Measurements from ENCODE around the gene VWA5B1. TPM values are rescaled to one million over a fixed set of nuclear protein-coding genes. Genes with fewer than 3 reads are reported as not detected.

VWA5B1 gene
- total RNA-seq, 2 donors from 2014 or later: 0.22 TPM; not detected in 1

GRCh38 chr1:20359451-20360330 is 69.0 kb downstream of the VWA5B1 start:
- peaks cover 23% of the 10 kb centered on the region for H3K4me1 Mint-ChIP-seq (ENCODE audit: low read depth)
- H3K36me3 Mint-ChIP-seq (ENCODE audit: insufficient read depth in 2 of 2): peaks cover 0 to 4% of the 10 kb centered on the region in 2 donors
- DNase-seq: peak; percentile 78 to 81
- H3K9me3 Mint-ChIP-seq: no peaks in the 10 kb centered on the region
- peak overlapping the region; percentile 16 to 46 for H3K4me3 Mint-ChIP-seq
- peak; percentile 97 for ATAC-seq (replicated peaks in 1 of 2)
- peaks cover 53% of the 10 kb centered on the region for H3K27me3 Mint-ChIP-seq (ENCODE audit: low read depth)
- no peak overlapping the region for H3K27ac Mint-ChIP-seq

- Mint-ChIP-seq H3K4me3 (no peak overlapping the region), H3K4me1 (ENCODE audit: low read depth) (peaks cover 16% of the 10 kb centered on the region), H3K36me3 (ENCODE audit: insufficient read depth in 2 of 2) (peaks cover 0 to 4% of the 10 kb centered on the region in 2 donors), H3K27ac (no peak overlapping the region), H3K27me3 (ENCODE audit: low read depth) (peaks cover 65% of the 10 kb centered on the region), H3K9me3 (no peaks in the 10 kb centered on the region)
- no peak for DNase-seq
- ATAC-seq (replicated peaks in 1 of 2): no peak
Observed at GRCh38 chr1:20361401-20361800, 70.7 kb downstream of the VWA5B1 start.

- H3K36me3 Mint-ChIP-seq (ENCODE audit: insufficient read depth in 2 of 2): peaks cover 0 to 4% of the 10 kb centered on the region in 2 donors
- no peak for ATAC-seq (replicated peaks in 1 of 2)
- DNase-seq: peak; percentile 34 to 35
- H3K9me3 Mint-ChIP-seq: no peaks in the 10 kb centered on the region
- no peak overlapping the region for H3K4me3 Mint-ChIP-seq
- peaks cover 14% of the 10 kb centered on the region for H3K4me1 Mint-ChIP-seq (ENCODE audit: low read depth)
- no peak overlapping the region for H3K27ac Mint-ChIP-seq
- peaks cover 68% of the 10 kb centered on the region for H3K27me3 Mint-ChIP-seq (ENCODE audit: low read depth)
Observed at GRCh38 chr1:20361805-20362381, 71.2 kb downstream of the VWA5B1 start.

- ATAC-seq (replicated peaks in 1 of 2) (no peak), DNase-seq (no peak)
- H3K4me1 Mint-ChIP-seq (ENCODE audit: low read depth): peaks cover 23% of the 10 kb centered on the region
- no peak overlapping the region for H3K4me3 Mint-ChIP-seq
- peaks cover 78% of the 10 kb centered on the region for H3K27me3 Mint-ChIP-seq (ENCODE audit: low read depth)
- peaks cover 0 to 4% of the 10 kb centered on the region in 2 donors for H3K36me3 Mint-ChIP-seq (ENCODE audit: insufficient read depth in 2 of 2)
- H3K9me3 Mint-ChIP-seq: no peaks in the 10 kb centered on the region
- no peak overlapping the region for H3K27ac Mint-ChIP-seq
Observed at GRCh38 chr1:20362856-20363255, 72.2 kb downstream of the VWA5B1 start.

- Mint-ChIP-seq H3K36me3 (ENCODE audit: insufficient read depth in 2 of 2) (peaks cover 0 to 4% of the 10 kb centered on the region in 2 donors), H3K4me3 (no peak overlapping the region), H3K9me3 (no peaks in the 10 kb centered on the region), H3K4me1 (ENCODE audit: low read depth) (peaks cover 10% of the 10 kb centered on the region), H3K27me3 (ENCODE audit: low read depth) (peaks cover 87% of the 10 kb centered on the region), H3K27ac (no peak overlapping the region)
- ATAC-seq (replicated peaks in 1 of 2) (no peak), DNase-seq (no peak)
Observed at GRCh38 chr1:20365421-20366055, 74.9 kb downstream of the VWA5B1 start.

- H3K27ac Mint-ChIP-seq: no peak overlapping the region
- no peak overlapping the region for H3K4me3 Mint-ChIP-seq
- peaks cover 10% of the 10 kb centered on the region for H3K4me1 Mint-ChIP-seq (ENCODE audit: low read depth)
- H3K27me3 Mint-ChIP-seq (ENCODE audit: low read depth): peaks cover 92% of the 10 kb centered on the region
- H3K36me3 Mint-ChIP-seq (ENCODE audit: insufficient read depth in 2 of 2): peaks cover 0 to 4% of the 10 kb centered on the region in 2 donors
- DNase-seq (no peak), ATAC-seq (replicated peaks in 1 of 2) (no peak)
- no peaks in the 10 kb centered on the region for H3K9me3 Mint-ChIP-seq
Observed at GRCh38 chr1:20366056-20366462, 75.4 kb downstream of the VWA5B1 start.

GRCh38 chr1:20366463-20367115 is 75.9 kb downstream of the VWA5B1 start:
- Mint-ChIP-seq H3K36me3 (ENCODE audit: insufficient read depth in 2 of 2) (peaks cover 0 to 4% of the 10 kb centered on the region in 2 donors), H3K9me3 (no peaks in the 10 kb centered on the region), H3K4me1 (ENCODE audit: low read depth) (peaks cover 11% of the 10 kb centered on the region), H3K27ac (no peak overlapping the region), H3K27me3 (ENCODE audit: low read depth) (peaks cover 92% of the 10 kb centered on the region), H3K4me3 (peak overlapping the region in 1 of 2 donors; percentile 57)
- DNase-seq: no peak
- ATAC-seq (replicated peaks in 1 of 2): no peak

- peaks cover 17% of the 10 kb centered on the region for H3K4me1 Mint-ChIP-seq (ENCODE audit: low read depth)
- DNase-seq (peak in 1 of 2 donors; percentile 20), ATAC-seq (replicated peaks in 1 of 2) (peak in 1 of 2 donors; percentile 34)
- H3K27ac Mint-ChIP-seq: no peak overlapping the region
- H3K4me3 Mint-ChIP-seq: peak overlapping the region; percentile 57 to 59
- peaks cover 0 to 4% of the 10 kb centered on the region in 2 donors for H3K36me3 Mint-ChIP-seq (ENCODE audit: insufficient read depth in 2 of 2)
- peaks cover 92% of the 10 kb centered on the region for H3K27me3 Mint-ChIP-seq (ENCODE audit: low read depth)
- no peaks in the 10 kb centered on the region for H3K9me3 Mint-ChIP-seq
Observed at GRCh38 chr1:20367116-20367585, 76.5 kb downstream of the VWA5B1 start.

- H3K9me3 Mint-ChIP-seq: no peaks in the 10 kb centered on the region
Observed at GRCh38 chr1:20367626-20368025, 77.0 kb downstream of the VWA5B1 start.

GRCh38 chr1:20368866-20369470 is 78.3 kb downstream of the VWA5B1 start:
- DNase-seq (no peak), ATAC-seq (replicated peaks in 1 of 2) (no peak)
- Mint-ChIP-seq H3K27me3 (ENCODE audit: low read depth) (peaks cover 92% of the 10 kb centered on the region), H3K9me3 (no peaks in the 10 kb centered on the region), H3K36me3 (ENCODE audit: insufficient read depth in 2 of 2) (no peaks in the 10 kb centered on the region), H3K4me3 (no peak overlapping the region), H3K27ac (no peak overlapping the region), H3K4me1 (ENCODE audit: low read depth) (peaks cover 20% of the 10 kb centered on the region)

More at GRCh38 chr1:20367626-20368025, 77.0 kb downstream of the VWA5B1 start:
- no peak for DNase-seq
- no peak for ATAC-seq (replicated peaks in 1 of 2)
- H3K27ac Mint-ChIP-seq: no peak overlapping the region
- no peak overlapping the region for H3K4me3 Mint-ChIP-seq
- no peaks in the 10 kb centered on the region for H3K36me3 Mint-ChIP-seq (ENCODE audit: insufficient read depth in 2 of 2)
- H3K4me1 Mint-ChIP-seq (ENCODE audit: low read depth): peaks cover 20% of the 10 kb centered on the region
- peaks cover 91% of the 10 kb centered on the region for H3K27me3 Mint-ChIP-seq (ENCODE audit: low read depth)

GRCh38 chr1:20370698-20371097 is 80.0 kb downstream of the VWA5B1 start:
- no peak overlapping the region for H3K27ac Mint-ChIP-seq
- peaks cover 80% of the 10 kb centered on the region for H3K27me3 Mint-ChIP-seq (ENCODE audit: low read depth)
- H3K4me1 Mint-ChIP-seq (ENCODE audit: low read depth): peaks cover 20% of the 10 kb centered on the region
- no peaks in the 10 kb centered on the region for H3K9me3 Mint-ChIP-seq
- no peak for DNase-seq
- no peak for ATAC-seq (replicated peaks in 1 of 2)
- no peaks in the 10 kb centered on the region for H3K36me3 Mint-ChIP-seq (ENCODE audit: insufficient read depth in 2 of 2)
- no peak overlapping the region for H3K4me3 Mint-ChIP-seq

GRCh38 chr1:20371411-20371810 is 80.7 kb downstream of the VWA5B1 start:
- H3K27me3 Mint-ChIP-seq (ENCODE audit: low read depth): peaks cover 81% of the 10 kb centered on the region
- H3K4me1 Mint-ChIP-seq (ENCODE audit: low read depth): peaks cover 20% of the 10 kb centered on the region
- H3K27ac Mint-ChIP-seq: no peak overlapping the region
- H3K9me3 Mint-ChIP-seq: no peaks in the 10 kb centered on the region
- no peaks in the 10 kb centered on the region for H3K36me3 Mint-ChIP-seq (ENCODE audit: insufficient read depth in 2 of 2)
- no peak for ATAC-seq (replicated peaks in 1 of 2)
- H3K4me3 Mint-ChIP-seq: no peak overlapping the region
- no peak for DNase-seq

All from activated T-cell treated with anti-CD3 and anti-CD28 coated beads, Interleukin-2, amount 50 U/mL, for 72 hours (primary cell).